Left ventricle myocardium inferior (tissue), 1 donor: ENCODE measurements around the gene RABL2A. TPM values are rescaled to one million over a fixed set of nuclear protein-coding genes. Genes with fewer than 3 reads are reported as not detected.
A peak's percentile ranks its signal among the peaks of the same experiment; 100 is the strongest.
"Not testable (repeated sequence)": the region's sequence is repeated elsewhere in the genome, so short reads cannot be mapped to it uniquely, and the experiment has no call there.

Experiments used
- DNase-seq: peaks from one replicate; pipeline ENCODE4 v3.0.0-alpha.2; 2020
- H3K27ac ChIP-seq: fragments of 200-600 bp; replicated peaks from 2 replicates; pipeline ENCODE4 v1.8.0; 2021
- H3K27me3 ChIP-seq: fragments of 200-600 bp; 2 replicates; pipeline ENCODE4 v1.8.0; 2021; ENCODE audit warnings: low read depth
- H3K36me3 ChIP-seq: fragments of 200-600 bp; 2 replicates; pipeline ENCODE4 v1.8.0; 2021
- H3K4me1 ChIP-seq: fragments of 200-600 bp; 2 replicates; pipeline ENCODE4 v1.8.0; 2021
- H3K4me3 ChIP-seq: fragments of 200-600 bp; 2 replicates; pipeline ENCODE4 v1.8.0; 2021; ENCODE audit warnings: mild to moderate bottlenecking, moderate library complexity
- H3K9me3 ChIP-seq: fragments of 200-600 bp; replicated peaks from 2 replicates; pipeline ENCODE4 v1.8.0; 2021
- CTCF ChIP-seq: fragments of 200-600 bp; IDR thresholded peaks from 2 replicates; pipeline ENCODE4 v1.8.0; 2021; ENCODE audit warnings: antibody characterized with exemption, mild to moderate bottlenecking, borderline replicate concordance
- intact Hi-C: fragments of 100-400 bp; cut with micrococcal nuclease; formaldehyde crosslinking; loops from one replicate; pipeline ENCODE4 v1.11.0; 2022
- total RNA-seq: library from RNA; stranded (reverse); fragmentation: NEBNext Ultra II Directional; extraction: Animal tissue kit (Norgen Biotek cat#: 25700); gene quantifications from one replicate; pipeline ENCODE4 v1.2.1, GENCODE V29; 2021
- donor health status: DM: no; HTN: yes; CAD: no; lungs with severe emphysema.

RABL2A gene
- total RNA-seq, 1 donor from 2014 or later: 6.9 TPM

GRCh38 chr2:113598180-113598579, 28.9 kb upstream of the RABL2A start:
- H3K4me3 ChIP-seq, intact Hi-C loops, H3K27ac ChIP-seq, DNase-seq, H3K36me3 ChIP-seq, H3K27me3 ChIP-seq, H3K9me3 ChIP-seq, H3K4me1 ChIP-seq: not testable (repeated sequence)

GRCh38 chr2:113598738-113599137, 28.3 kb upstream of the RABL2A start:
- H3K4me1 ChIP-seq, H3K27me3 ChIP-seq, H3K36me3 ChIP-seq, intact Hi-C loops, DNase-seq, H3K4me3 ChIP-seq, H3K9me3 ChIP-seq, H3K27ac ChIP-seq: not testable (repeated sequence)

- intact Hi-C loops: not testable (repeated sequence)
- H3K27ac ChIP-seq: peak overlapping the region; percentile 42
Observed at GRCh38 chr2:113599208-113599607, 27.9 kb upstream of the RABL2A start.

GRCh38 chr2:113602040-113602769, 24.9 kb upstream of the RABL2A start:
- intact Hi-C loops: not testable (repeated sequence)

More at GRCh38 chr2:113599208-113599607, 27.9 kb upstream of the RABL2A start:
- H3K4me1 ChIP-seq, H3K36me3 ChIP-seq, DNase-seq, H3K9me3 ChIP-seq, H3K4me3 ChIP-seq, H3K27me3 ChIP-seq: not testable (repeated sequence)

GRCh38 chr2:113602869-113603466, 24.1 kb upstream of the RABL2A start:
- Histone ChIP-seq H3K27ac (peak overlapping the region; percentile 94), H3K27me3 (no peaks in the 10 kb centered on the region), H3K36me3 (peaks cover 3% of the 10 kb centered on the region), H3K4me1 (peaks cover 4% of the 10 kb centered on the region), H3K4me3 (peak overlapping the region; percentile 70), H3K9me3 (no peaks in the 10 kb centered on the region)
- DNase-seq: no peak
- intact Hi-C loops: no loop called here
- TF ChIP-seq CTCF: no peak

More at GRCh38 chr2:113602040-113602769, 24.9 kb upstream of the RABL2A start:
- H3K4me3 ChIP-seq, H3K4me1 ChIP-seq, H3K27me3 ChIP-seq, H3K9me3 ChIP-seq, H3K36me3 ChIP-seq, H3K27ac ChIP-seq, DNase-seq: not testable (repeated sequence)
- peak; percentile 51 for TF ChIP-seq CTCF

- H3K27me3 ChIP-seq, H3K36me3 ChIP-seq, intact Hi-C loops, H3K4me1 ChIP-seq, H3K9me3 ChIP-seq: not testable (repeated sequence)
- DNase-seq: peak; percentile 86
- H3K27ac ChIP-seq: peak overlapping the region; percentile 94
- peak overlapping the region; percentile 70 for H3K4me3 ChIP-seq
Observed at GRCh38 chr2:113603467-113604084, 23.5 kb upstream of the RABL2A start.

- H3K36me3 ChIP-seq, intact Hi-C loops, H3K4me1 ChIP-seq, H3K27me3 ChIP-seq, H3K9me3 ChIP-seq: not testable (repeated sequence)
- Histone ChIP-seq H3K4me3 (peak overlapping the region; percentile 70), H3K27ac (peak overlapping the region; percentile 94)
- peak; percentile 90 for TF ChIP-seq CTCF
- DNase-seq: peak; percentile 92
Observed at GRCh38 chr2:113604085-113604477, 23.0 kb upstream of the RABL2A start.

GRCh38 chr2:113604661-113605060, 22.4 kb upstream of the RABL2A start:
- H3K36me3 ChIP-seq, DNase-seq, intact Hi-C loops, H3K27me3 ChIP-seq, H3K4me1 ChIP-seq, H3K9me3 ChIP-seq: not testable (repeated sequence)
- Histone ChIP-seq H3K27ac (peak overlapping the region; percentile 94), H3K4me3 (peak overlapping the region; percentile 70)

- H3K4me3 ChIP-seq, H3K27ac ChIP-seq, DNase-seq, H3K4me1 ChIP-seq, H3K27me3 ChIP-seq, H3K36me3 ChIP-seq, H3K9me3 ChIP-seq, intact Hi-C loops: not testable (repeated sequence)
Observed at GRCh38 chr2:113606036-113606435, 21.0 kb upstream of the RABL2A start.

- DNase-seq, H3K4me3 ChIP-seq, H3K27ac ChIP-seq, H3K36me3 ChIP-seq, H3K9me3 ChIP-seq, intact Hi-C loops, H3K4me1 ChIP-seq, H3K27me3 ChIP-seq: not testable (repeated sequence)
Observed at GRCh38 chr2:113609822-113610221, 17.2 kb upstream of the RABL2A start.
